Gastroesophageal sphincter (tissue), 4 donors: ENCODE data around the gene NAALADL2. TPM values are rescaled to one million over a fixed set of nuclear protein-coding genes. Genes with fewer than 3 reads are reported as not detected.

Experiments used
- ATAC-seq: fragments of 150-250 bp; one replicate; pipeline ENCODE4 v1.9.1; 2016; ENCODE audit warnings: mild to moderate bottlenecking, moderate library complexity
- H3K27ac ChIP-seq, 4 donors: fragments of 200-600 bp; sonication (generic) in 3 of 4; 1 replicate in 3 of 4; 2 replicates in 1 of 4; pipeline ENCODE4 v1.5.1; 2016 to 2019
- H3K27me3 ChIP-seq: fragments of 200-600 bp; sonication (generic); one replicate; pipeline ENCODE4 v1.5.1; 2019
- H3K36me3 ChIP-seq, 2 donors: fragments of 200-600 bp; sonication (generic); one replicate each; pipeline ENCODE4 v1.5.1; 2019; ENCODE audit warnings: control low read depth in 1 of 2
- H3K4me1 ChIP-seq, 3 donors: fragments of 200-600 bp; sonication (generic); 1 replicate in 2 of 3; 2 replicates in 1 of 3; pipeline ENCODE4 v1.5.1; 2016 to 2019; ENCODE audit warnings: control low read depth in 2 of 3
- H3K4me3 ChIP-seq, 2 donors: fragments of 200-600 bp; sonication (generic); one replicate each; pipeline ENCODE4 v1.5.1; 2019; ENCODE audit warnings: mild to moderate bottlenecking in 1 of 2, moderate library complexity in 1 of 2
- H3K9me3 ChIP-seq, 3 donors: fragments of 200-600 bp; sonication (generic); one replicate each; pipeline ENCODE4 v1.5.1; 2017 to 2019; ENCODE audit warnings: control low read depth in 2 of 3
- EP300 ChIP-seq: sonication (generic); formaldehyde crosslinking; IDR thresholded peaks from one replicate; pipeline ENCODE4 v1.6.1; 2017; ENCODE audit warnings: antibody characterized with exemption, mild to moderate bottlenecking
- POLR2A ChIP-seq, 2 donors: fragments of 450-650 bp; IDR thresholded peaks; one replicate each; pipeline ENCODE4 v1.6.1; 2017; ENCODE audit warnings: antibody characterized with exemption in 2 of 2, mild to moderate bottlenecking in 2 of 2, moderate library complexity in 1 of 2
- POLR2AphosphoS5 ChIP-seq: sonication (generic); formaldehyde crosslinking; IDR thresholded peaks from one replicate; pipeline ENCODE4 v1.6.1; 2017; ENCODE audit warnings: antibody characterized with exemption
- WGBS, 2 donors: methylation state at CpG; one replicate each; pipeline ENCODE4 v1.1.5; 2018; ENCODE audit warnings: low coverage in 1 of 2; 5-methylcytosine and 5-hydroxymethylcytosine counted together
- total RNA-seq, 4 donors: library from RNA; depleted of rRNA; stranded (reverse); fragments of >200 nt; gene quantifications; one replicate each; pipeline ENCODE4 v1.1.0, GENCODE V29; 2016
- TF ChIP-seq, protein P1 (sequence below), 4 experiments: fragments of 200-600 bp in 2 of 4; fragments of 450-650 bp in 2 of 4; sonication (generic) in 1 of 4; IDR thresholded peaks; one replicate each; pipeline ENCODE4 v1.5.1; 2017 to 2019; ENCODE audit warnings: antibody characterized with exemption in 4 of 4, mild to moderate bottlenecking in 2 of 4, moderate library complexity in 2 of 4

NAALADL2 gene
- total RNA-seq, 4 donors from 2014 or later = 3.1 to 7.4 (median 6.2) TPM

DNA sequence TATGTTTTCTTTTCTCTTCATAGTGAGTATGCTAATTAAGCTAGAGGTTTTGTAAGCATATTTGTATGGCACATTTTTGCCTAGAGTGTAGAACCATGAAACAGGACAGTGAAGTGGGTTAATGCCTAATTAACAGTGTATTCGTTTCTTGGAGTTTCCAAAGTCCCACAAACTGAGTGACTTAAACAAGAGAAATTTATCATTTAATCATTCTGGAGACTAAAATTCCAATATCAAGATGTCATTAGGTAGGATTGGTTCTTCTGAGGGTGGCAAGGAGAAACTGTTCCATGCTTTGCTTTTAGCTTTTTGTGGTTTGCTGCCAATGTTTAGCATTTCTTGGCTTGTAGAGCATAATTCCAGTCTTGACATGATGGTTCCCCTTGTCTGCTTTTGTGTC is 734.2 kb downstream of the NAALADL2 start:
- no peaks in the 10 kb centered on the region for H3K36me3 ChIP-seq
- TF ChIP-seq EP300 (no peak), POLR2AphosphoS5 (no peak), POLR2A (IDR thresholded peaks at IDR 0.05) (no peak)
- TF ChIP-seq, protein P1, sequence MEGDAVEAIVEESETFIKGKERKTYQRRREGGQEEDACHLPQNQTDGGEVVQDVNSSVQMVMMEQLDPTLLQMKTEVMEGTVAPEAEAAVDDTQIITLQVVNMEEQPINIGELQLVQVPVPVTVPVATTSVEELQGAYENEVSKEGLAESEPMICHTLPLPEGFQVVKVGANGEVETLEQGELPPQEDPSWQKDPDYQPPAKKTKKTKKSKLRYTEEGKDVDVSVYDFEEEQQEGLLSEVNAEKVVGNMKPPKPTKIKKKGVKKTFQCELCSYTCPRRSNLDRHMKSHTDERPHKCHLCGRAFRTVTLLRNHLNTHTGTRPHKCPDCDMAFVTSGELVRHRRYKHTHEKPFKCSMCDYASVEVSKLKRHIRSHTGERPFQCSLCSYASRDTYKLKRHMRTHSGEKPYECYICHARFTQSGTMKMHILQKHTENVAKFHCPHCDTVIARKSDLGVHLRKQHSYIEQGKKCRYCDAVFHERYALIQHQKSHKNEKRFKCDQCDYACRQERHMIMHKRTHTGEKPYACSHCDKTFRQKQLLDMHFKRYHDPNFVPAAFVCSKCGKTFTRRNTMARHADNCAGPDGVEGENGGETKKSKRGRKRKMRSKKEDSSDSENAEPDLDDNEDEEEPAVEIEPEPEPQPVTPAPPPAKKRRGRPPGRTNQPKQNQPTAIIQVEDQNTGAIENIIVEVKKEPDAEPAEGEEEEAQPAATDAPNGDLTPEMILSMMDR (IDR thresholded peaks at IDR 0.05) = no peak
- no peak for ATAC-seq
- 73 to 90% methylated on average over 1 of the region's 1 CpG for WGBS, 2 donors
- H3K27me3 ChIP-seq = no peaks in the 10 kb centered on the region
- no peak overlapping the region for H3K4me3 ChIP-seq
- no peaks in the 10 kb centered on the region for H3K4me1 ChIP-seq
- H3K9me3 ChIP-seq = peaks cover 0 to 12% (median 0%) of the 10 kb centered on the region in 3 donors
- no peak overlapping the region for H3K27ac ChIP-seq

DNA sequence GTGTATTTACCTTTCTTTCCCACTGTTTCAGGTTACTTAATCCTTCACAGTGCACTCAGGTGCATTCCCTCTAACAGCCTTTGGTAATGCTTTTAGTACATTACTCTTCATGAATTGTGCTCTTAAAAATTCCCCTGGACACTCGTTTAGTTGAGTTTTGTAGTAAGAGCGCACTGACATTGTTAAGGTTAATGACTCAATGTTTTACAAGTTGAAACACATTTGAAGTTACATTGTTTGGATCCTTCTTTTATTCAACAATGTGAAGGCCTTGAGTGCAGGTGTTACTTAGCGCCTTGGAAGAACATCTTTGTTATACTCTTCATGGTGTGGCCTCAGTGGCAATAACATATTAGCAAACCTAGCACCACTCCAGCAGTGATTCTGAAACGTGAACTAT is 739.6 kb downstream of the NAALADL2 start:
- Histone ChIP-seq H3K27me3 (no peaks in the 10 kb centered on the region), H3K4me1 (no peaks in the 10 kb centered on the region), H3K36me3 (no peaks in the 10 kb centered on the region), H3K27ac (no peak overlapping the region), H3K9me3 (peaks cover 0 to 12% (median 0%) of the 10 kb centered on the region in 3 donors), H3K4me3 (no peak overlapping the region)
- TF ChIP-seq EP300 (no peak), POLR2A (IDR thresholded peaks at IDR 0.05) (no peak), POLR2AphosphoS5 (no peak)
- TF ChIP-seq, protein P1 (IDR thresholded peaks at IDR 0.05) = no peak
- 80 to 88% methylated on average over 4 of the region's 4 CpGs for WGBS, 2 donors
- no peak for ATAC-seq

DNA sequence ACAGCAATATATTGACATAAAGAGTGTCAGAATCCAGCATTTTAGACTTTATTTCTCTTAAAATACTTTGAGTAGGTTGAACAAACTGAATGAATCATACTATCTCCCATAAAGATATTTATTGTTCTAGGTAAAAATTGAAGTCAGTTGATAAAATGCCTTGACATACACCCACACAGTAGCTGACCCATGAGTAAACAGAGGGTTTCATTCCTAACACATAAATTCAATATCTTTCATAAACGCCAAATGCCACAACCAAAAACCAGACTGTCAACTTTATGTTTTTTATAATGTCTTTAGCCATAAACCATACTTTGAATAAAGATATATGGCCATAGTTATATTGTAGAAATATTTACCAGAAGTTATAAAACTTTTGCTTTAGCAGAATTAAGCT is 742.4 kb downstream of the NAALADL2 start:
- ATAC-seq = no peak
- H3K9me3 ChIP-seq = no peaks in the 10 kb centered on the region
- no peaks in the 10 kb centered on the region for H3K27me3 ChIP-seq
- H3K4me1 ChIP-seq = no peaks in the 10 kb centered on the region
- TF ChIP-seq, protein P1 (IDR thresholded peaks at IDR 0.05) = no peak
- no peaks in the 10 kb centered on the region for H3K36me3 ChIP-seq
- no peak overlapping the region for H3K4me3 ChIP-seq
- no peak overlapping the region for H3K27ac ChIP-seq
- WGBS, 2 donors = 86 to 88% methylated on average over 1 of the region's 1 CpG

DNA sequence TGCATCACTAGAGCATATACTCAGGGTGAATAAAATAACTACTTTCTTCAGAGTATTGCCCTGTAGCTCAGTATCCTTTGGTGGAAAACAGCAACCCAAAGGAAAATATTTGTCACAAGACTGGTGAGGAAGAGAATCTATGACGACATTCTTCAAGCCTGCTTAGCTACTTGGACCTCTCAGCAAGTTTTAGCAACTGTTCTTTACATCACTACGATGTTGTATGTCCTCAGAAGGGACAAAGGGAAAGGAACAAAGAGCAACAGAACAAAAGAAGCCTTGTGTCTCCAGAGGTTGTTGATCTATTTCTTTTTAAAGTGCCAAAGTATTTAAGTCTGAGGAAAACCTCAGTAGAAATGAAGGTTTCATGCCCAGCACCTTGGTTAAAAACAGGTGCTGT is 746.7 kb downstream of the NAALADL2 start:
- Histone ChIP-seq H3K27ac (no peak overlapping the region), H3K27me3 (no peaks in the 10 kb centered on the region), H3K36me3 (no peaks in the 10 kb centered on the region), H3K4me3 (no peak overlapping the region), H3K4me1 (no peaks in the 10 kb centered on the region), H3K9me3 (no peaks in the 10 kb centered on the region)
- ATAC-seq = no peak
- WGBS, 2 donors = 78% methylated on average over 2 of the region's 2 CpGs
- TF ChIP-seq, protein P1 (IDR thresholded peaks at IDR 0.05) = no peak
- TF ChIP-seq POLR2A (IDR thresholded peaks at IDR 0.05) (no peak), EP300 (no peak), POLR2AphosphoS5 (no peak)

DNA sequence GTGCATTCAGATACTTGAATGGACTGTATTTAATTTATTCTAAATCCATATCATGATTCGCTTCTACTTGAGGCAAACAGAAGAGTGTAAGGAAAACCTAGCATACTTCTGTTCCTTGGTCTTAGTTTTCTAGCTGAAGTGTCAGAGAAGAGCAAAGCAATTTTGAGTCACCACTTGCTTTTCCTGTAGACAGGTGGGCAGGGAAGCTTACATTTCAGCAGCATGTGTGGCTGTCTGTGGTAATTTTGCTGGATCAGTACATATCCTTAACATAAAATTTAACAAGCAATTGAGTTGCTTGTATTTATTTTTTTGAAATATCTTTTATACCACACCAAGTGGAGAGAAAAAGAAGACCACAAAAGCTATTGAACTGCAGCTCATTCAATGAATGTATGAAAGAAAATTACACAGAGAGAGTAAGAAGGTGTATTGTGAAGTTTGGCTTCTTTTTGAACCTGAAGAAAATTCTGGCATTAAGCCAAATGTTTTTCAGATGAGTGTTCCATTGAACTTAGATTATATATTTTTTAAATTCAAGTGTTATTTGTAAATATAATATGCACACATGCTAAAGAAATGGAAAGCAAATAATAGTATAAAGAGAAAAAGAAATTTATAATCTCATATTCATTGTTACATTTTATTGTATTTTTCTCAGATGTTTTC is 747.6 kb downstream of the NAALADL2 start:
- Histone ChIP-seq H3K36me3 (no peaks in the 10 kb centered on the region), H3K9me3 (no peaks in the 10 kb centered on the region), H3K27me3 (no peaks in the 10 kb centered on the region), H3K27ac (no peak overlapping the region), H3K4me3 (no peak overlapping the region), H3K4me1 (no peaks in the 10 kb centered on the region)
- 93% methylated on average over 1 of the region's 1 CpG; no CpG with 5 or more reads in 1 of the 2 donors for WGBS, 2 donors
- no peak for ATAC-seq
- TF ChIP-seq EP300 (no peak), POLR2AphosphoS5 (no peak), POLR2A (IDR thresholded peaks at IDR 0.05) (no peak)
- TF ChIP-seq, protein P1 (IDR thresholded peaks at IDR 0.05) = no peak
